ENCODE results near the gene KCNN1. TPM values are rescaled to one million over a fixed set of nuclear protein-coding genes. Genes with fewer than 3 reads are reported as not detected.

The KCNN1 gene
- total RNA-seq, 4 donors from 2014 or later: 1.9 TPM; not detected in 3

DNA sequence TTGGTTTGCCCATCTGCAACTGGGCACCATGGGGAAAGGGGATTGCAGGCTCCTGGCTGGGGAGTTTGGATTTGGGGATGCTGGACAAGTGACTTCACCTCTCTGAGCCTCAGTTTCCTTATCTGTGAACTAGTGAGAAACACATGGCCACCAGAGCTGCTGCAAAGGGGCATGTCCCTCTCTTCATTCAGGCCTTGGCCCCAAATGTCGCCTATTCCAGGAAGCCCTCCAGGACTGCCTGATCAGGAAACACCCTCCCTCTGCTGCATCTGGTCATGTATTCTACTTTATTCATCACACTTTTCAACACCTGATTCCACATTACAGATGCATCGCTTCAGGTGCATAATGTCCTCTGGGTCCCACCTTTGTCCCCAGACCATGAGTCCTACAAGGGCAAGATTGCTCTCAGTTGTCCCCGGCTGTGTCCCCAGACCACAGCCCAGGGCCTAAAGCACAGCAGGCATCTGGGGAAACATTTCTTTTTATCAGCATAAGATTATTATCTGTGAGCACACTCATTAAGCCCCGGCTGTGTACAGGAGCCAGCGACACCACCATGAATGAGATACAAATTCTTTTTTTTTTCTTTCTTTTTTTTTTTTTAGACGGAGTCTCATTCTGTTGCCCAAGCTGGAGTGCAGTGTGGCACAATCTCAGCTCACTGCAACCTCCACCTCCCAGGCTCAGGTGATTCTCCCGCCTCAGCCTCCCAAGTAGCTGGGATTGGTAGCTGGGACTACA, 78.6 kb downstream of the KCNN1 start:
- Histone ChIP-seq H3K4me1 (no peaks in the 10 kb centered on the region), H3K4me3 (peak overlapping the region; percentile 14 to 27), H3K27ac (peak overlapping the region; percentile 33 to 52), H3K9me3 (no peaks in the 10 kb centered on the region), H3K36me3 (no peaks in the 10 kb centered on the region), H3K27me3 (no peaks in the 10 kb centered on the region)
- no peak for DNase-seq
- TF ChIP-seq POLR2A (IDR thresholded peaks at IDR 0.05): no peak
- intact Hi-C loops (cut with DNase I; ENCODE audit: low total_unique reads): no loop called here

DNA sequence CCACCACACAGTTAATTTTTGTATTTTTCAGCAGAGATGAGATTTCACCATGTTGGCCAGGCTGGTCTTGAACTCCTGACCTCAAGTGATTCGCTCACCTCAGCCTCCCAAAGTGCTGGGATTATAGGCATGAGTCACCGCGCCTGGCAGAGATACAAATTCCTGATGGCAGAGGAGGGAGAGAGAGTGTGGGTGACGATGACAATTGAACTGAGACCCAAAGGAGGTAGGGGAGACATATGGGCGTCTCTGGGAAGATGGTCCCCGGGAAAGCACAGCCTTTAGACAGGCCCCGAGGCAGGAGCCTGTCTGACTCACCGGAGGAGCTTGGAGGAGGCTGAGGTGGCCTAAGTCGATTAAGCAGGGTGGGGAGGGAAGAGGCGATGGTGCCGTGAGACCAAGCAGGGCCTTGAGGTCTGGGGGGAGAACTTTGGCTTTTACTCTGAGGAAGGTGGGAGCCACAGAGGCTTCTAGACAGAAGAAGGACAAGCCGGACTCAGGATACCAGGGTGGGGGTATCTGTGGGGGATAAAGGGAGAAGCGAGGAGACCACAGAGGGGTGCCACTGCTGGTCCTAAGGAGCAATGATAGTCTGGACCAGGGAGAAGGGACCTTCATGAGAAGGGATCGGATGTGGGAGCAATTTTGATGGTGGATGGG, 79.3 kb downstream of the KCNN1 start:
- H3K4me1 ChIP-seq: no peaks in the 10 kb centered on the region
- intact Hi-C loops (cut with DNase I; ENCODE audit: low total_unique reads): no loop called here
- H3K27ac ChIP-seq: peak overlapping the region in 1 of 2 donors; percentile 33
- H3K27me3 ChIP-seq: no peaks in the 10 kb centered on the region
- H3K4me3 ChIP-seq: no peak overlapping the region
- no peaks in the 10 kb centered on the region for H3K36me3 ChIP-seq
- no peaks in the 10 kb centered on the region for H3K9me3 ChIP-seq
- TF ChIP-seq, protein P1, sequence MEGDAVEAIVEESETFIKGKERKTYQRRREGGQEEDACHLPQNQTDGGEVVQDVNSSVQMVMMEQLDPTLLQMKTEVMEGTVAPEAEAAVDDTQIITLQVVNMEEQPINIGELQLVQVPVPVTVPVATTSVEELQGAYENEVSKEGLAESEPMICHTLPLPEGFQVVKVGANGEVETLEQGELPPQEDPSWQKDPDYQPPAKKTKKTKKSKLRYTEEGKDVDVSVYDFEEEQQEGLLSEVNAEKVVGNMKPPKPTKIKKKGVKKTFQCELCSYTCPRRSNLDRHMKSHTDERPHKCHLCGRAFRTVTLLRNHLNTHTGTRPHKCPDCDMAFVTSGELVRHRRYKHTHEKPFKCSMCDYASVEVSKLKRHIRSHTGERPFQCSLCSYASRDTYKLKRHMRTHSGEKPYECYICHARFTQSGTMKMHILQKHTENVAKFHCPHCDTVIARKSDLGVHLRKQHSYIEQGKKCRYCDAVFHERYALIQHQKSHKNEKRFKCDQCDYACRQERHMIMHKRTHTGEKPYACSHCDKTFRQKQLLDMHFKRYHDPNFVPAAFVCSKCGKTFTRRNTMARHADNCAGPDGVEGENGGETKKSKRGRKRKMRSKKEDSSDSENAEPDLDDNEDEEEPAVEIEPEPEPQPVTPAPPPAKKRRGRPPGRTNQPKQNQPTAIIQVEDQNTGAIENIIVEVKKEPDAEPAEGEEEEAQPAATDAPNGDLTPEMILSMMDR (IDR thresholded peaks at IDR 0.05): no peak
- TF ChIP-seq POLR2A (IDR thresholded peaks at IDR 0.05): no peak
- DNase-seq: peak in 1 of 2 donors; percentile 24

DNA sequence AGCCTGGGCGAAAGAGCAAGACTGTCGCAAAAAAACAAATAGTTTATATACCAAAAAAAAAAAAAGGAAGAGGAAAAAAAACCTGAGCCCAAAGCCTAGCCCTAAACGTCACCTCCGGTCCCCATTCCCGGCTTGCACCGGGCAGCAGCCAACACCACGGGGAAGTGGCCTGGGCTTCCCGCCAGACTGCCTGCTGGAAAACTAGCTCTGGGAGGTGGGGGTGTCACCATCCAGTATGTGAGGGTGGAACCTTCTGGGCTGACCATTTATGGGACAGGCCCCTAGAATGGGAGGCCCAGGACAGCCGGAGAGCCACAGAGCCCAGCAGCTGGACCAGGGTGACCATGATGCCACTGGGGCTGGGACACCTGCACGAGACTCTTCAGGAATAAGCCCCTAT, 82.5 kb downstream of the KCNN1 start:
- H3K36me3 ChIP-seq: no peaks in the 10 kb centered on the region
- peak overlapping the region; percentile 64 to 76 for H3K27ac ChIP-seq
- intact Hi-C loops (cut with DNase I; ENCODE audit: low total_unique reads): no loop called here
- H3K4me1 ChIP-seq: peaks cover 0 to 4% of the 10 kb centered on the region in 2 donors
- H3K4me3 ChIP-seq: no peak overlapping the region
- peak in 1 of 2 donors; percentile 63 for TF ChIP-seq POLR2A (IDR thresholded peaks at IDR 0.05)
- TF ChIP-seq, protein P1 (IDR thresholded peaks at IDR 0.05): no peak
- no peaks in the 10 kb centered on the region for H3K9me3 ChIP-seq
- H3K27me3 ChIP-seq: no peaks in the 10 kb centered on the region
- peak; percentile 73 to 82 for DNase-seq

Small RNA genes lying within 50 kb of the gene (small RNA-seq; reads per million reads assigned to genes)
- gene RNA5SP468: not detected

Other genes with a start within 250 kb of the KCNN1 start
- 10 to 100 TPM in 3 of 4 donors, 1 to 10 TPM in 1; 6.2 to 78.7 (median 50.3) TPM for gene MAP1S, start 247.6 kb upstream of the KCNN1 start, total RNA-seq
- 1 to 10 TPM in 2 of 4 donors, under 1 TPM in 1, not detected in 1; under 0.01 to 3.8 (median 1.4) TPM for gene FCHO1, start 215.6 kb upstream of the KCNN1 start, total RNA-seq
- gene B3GNT3, start 172.0 kb upstream of the KCNN1 start, total RNA-seq: 1 to 10 TPM in 1 of 4 donors, not detected in 3; 1.4 TPM
- gene INSL3, start 145.6 kb upstream of the KCNN1 start, total RNA-seq: not detected
- 1 to 10 TPM in 2 of 4 donors, under 1 TPM in 2; under 0.01 to 8.1 (median 2.7) TPM for gene JAK3, start 119.1 kb upstream of the KCNN1 start, total RNA-seq
- 1,000 to 10,000 TPM in 3 of 4 donors, 100 to 1,000 TPM in 1; 649 to 2,637 (median 1,942) TPM for gene RPL18A, start 107.2 kb upstream of the KCNN1 start, total RNA-seq
- not detected for gene SLC5A5, start 95.2 kb upstream of the KCNN1 start, total RNA-seq
- 10 to 100 TPM; 23.6 to 37.2 (median 28.3) TPM for gene CCDC124, start 34.1 kb upstream of the KCNN1 start, total RNA-seq
- 10 to 100 TPM; 18.7 to 77.9 (median 43.1) TPM for gene ARRDC2, start 41.1 kb downstream of the KCNN1 start, total RNA-seq
- 1 to 10 TPM in 1 of 4 donors, under 1 TPM in 2, not detected in 1; 0.41 to 6.5 (median 0.61) TPM for gene IL12RB1, start 119.8 kb downstream of the KCNN1 start, total RNA-seq
- 10 to 100 TPM in 1 of 4 donors, 1 to 10 TPM in 2, under 1 TPM in 1; 0.59 to 22.5 (median 3.8) TPM for gene MAST3, start 130.7 kb downstream of the KCNN1 start, total RNA-seq
- gene PIK3R2, start 186.1 kb downstream of the KCNN1 start, total RNA-seq: 10 to 100 TPM; 17.2 to 39.4 (median 29.7) TPM
- gene IFI30, start 206.7 kb downstream of the KCNN1 start, total RNA-seq: 10 to 100 TPM in 2 of 4 donors, 1 to 10 TPM in 2; 4.1 to 17.4 (median 11.4) TPM
- gene MPV17L2, start 226.1 kb downstream of the KCNN1 start, total RNA-seq: 10 to 100 TPM in 3 of 4 donors, 1 to 10 TPM in 1; 5.2 to 19.7 (median 11.1) TPM
- 1 to 10 TPM in 1 of 4 donors, under 1 TPM in 2, not detected in 1; 0.69 to 3.8 (median 0.77) TPM for gene RAB3A, start 236.9 kb downstream of the KCNN1 start, total RNA-seq

Data from uterus (tissue), 4 donors.